Measurements from ENCODE around the gene RALY.

RALY gene

DNA sequence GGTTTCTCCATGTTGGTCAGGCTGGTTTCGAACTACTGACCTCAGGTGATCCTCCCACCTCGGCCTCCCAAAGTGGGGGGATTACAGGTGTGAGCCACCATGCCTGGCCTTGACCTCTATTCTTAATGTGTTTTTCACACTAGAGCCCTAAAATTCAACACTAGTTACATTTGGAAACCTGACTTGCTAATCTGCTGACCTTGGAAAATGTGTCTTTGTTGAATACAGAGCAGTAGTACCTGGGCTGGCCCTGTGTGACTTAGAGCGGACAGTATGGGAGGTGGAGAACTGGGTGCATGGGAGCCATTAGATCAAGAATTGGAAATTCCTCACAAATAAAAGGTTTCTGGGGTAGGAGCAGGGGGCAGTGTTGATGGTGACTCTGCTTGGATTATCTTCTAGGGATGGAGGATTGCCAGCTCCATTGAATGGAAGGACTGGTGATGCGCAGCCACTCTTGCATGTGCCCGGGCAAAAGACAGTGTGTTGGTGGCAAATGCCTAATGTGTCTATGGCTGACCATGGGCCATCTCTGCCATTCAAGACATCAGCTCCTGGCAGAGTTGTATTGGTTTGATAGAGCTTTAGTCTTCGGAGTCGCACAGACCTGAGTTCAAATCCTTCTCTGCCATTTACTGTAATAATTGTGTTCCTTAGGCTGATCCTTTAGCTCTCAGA is 53.4 kb downstream of the RALY start:
- Mint-ChIP-seq H3K4me1 (peaks cover 79% of the 10 kb centered on the region), H3K4me3 (no peak overlapping the region), H3K9me3 (no peaks in the 10 kb centered on the region), H3K36me3 (ENCODE audit: insufficient read depth) (peaks cover 8% of the 10 kb centered on the region), H3K27me3 (no peaks in the 10 kb centered on the region), H3K27ac (ENCODE audit: low read depth) (peak overlapping the region; percentile 10)
- ATAC-seq (replicated peaks; ENCODE audit: extremely low read depth, poor library complexity, severe bottlenecking) (no peak), DNase-seq (ENCODE audit: low spot score in 2 of 2) (no peak)

DNA sequence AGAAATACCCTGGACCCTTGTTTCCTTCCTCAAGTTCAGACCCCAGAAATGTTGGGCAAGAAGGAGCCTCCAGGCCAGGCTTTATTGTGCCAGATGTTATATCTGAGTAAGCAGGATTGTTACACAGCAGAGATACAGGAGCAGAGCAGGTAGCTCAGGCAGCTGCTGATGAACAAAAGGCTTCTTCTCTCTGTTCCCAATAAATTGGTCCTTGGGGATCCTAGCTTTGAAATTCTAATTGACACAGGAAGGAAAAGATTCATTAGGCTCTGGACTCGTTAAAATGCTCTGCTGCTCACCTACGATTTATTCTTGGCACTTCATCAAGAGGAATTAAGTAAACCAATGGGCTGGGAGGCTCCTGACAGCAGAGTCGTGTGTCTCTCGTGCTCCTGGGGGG is 54.2 kb downstream of the RALY start:
- Mint-ChIP-seq H3K4me3 (no peak overlapping the region), H3K27ac (ENCODE audit: low read depth) (no peak overlapping the region), H3K36me3 (ENCODE audit: insufficient read depth) (peaks cover 8% of the 10 kb centered on the region), H3K27me3 (no peaks in the 10 kb centered on the region), H3K4me1 (peaks cover 71% of the 10 kb centered on the region), H3K9me3 (no peaks in the 10 kb centered on the region)
- DNase-seq (ENCODE audit: low spot score in 2 of 2), result no peak
- no peak for ATAC-seq (replicated peaks; ENCODE audit: extremely low read depth, poor library complexity, severe bottlenecking)

DNA sequence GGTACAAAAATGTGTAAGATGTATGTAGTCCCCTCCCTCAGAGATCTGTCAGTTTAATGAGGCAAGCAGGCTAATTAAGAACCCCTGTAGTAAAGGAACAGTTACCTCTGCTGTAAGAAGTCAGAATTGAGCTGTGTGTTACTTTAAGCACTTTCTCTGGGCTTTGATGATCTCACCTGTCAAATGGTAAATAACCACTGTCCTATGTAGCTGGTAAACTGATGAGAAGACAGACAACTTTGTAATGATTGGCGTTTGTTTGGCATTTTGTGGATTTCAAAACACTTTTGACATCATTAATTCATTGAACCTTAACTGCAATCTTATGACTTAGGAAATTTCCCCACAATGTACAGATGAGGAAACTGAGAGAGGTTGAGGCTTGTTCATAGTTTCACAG is 55.7 kb downstream of the RALY start:
- Mint-ChIP-seq H3K27ac (ENCODE audit: low read depth) (no peak overlapping the region), H3K27me3 (no peaks in the 10 kb centered on the region), H3K9me3 (no peaks in the 10 kb centered on the region), H3K4me1 (peaks cover 69% of the 10 kb centered on the region), H3K4me3 (no peak overlapping the region), H3K36me3 (ENCODE audit: insufficient read depth) (peaks cover 8% of the 10 kb centered on the region)
- DNase-seq (ENCODE audit: low spot score in 2 of 2), result no peak
- ATAC-seq (replicated peaks; ENCODE audit: extremely low read depth, poor library complexity, severe bottlenecking), result no peak

DNA sequence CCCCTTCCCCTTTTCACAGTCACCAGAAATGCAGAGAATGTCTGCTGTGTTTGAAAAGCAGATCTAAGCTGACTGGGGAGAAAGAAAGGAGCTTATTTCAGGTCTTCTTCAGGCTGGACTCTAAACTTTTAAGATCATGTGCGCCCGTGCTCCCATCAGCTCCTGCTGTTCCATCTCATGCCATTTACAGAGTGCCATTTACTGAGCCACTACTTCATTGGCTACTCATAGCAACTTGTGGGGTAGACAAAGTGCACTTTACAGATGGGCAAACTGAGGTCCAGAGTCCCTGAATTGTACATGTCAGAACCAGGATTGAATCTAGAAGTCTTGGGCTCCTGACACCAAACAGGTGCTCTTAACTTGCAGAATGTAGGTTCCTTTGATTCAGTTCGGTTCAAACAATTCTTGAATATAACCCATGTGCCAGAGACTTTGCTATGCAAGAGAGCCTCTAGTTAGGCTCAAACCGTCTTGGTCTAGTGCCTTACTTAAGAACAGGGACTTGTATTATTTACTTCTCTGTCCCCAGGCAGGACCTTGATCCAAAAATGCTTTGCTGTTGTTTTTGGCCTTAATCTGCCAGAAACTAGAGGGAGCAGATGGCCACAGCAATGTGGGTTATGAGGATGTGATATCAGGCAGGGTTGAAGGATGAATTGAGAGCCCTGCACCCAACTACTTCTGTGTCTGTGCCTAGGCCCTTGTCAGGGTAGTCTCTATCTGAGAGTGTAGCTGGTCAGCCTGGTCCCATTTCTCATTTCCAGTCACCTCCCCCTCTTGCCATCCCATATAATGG is 56.4 kb downstream of the RALY start:
- ATAC-seq (replicated peaks; ENCODE audit: extremely low read depth, poor library complexity, severe bottlenecking) (no peak), DNase-seq (ENCODE audit: low spot score in 2 of 2) (no peak)
- H3K9me3 Mint-ChIP-seq, result no peaks in the 10 kb centered on the region
- H3K27me3 Mint-ChIP-seq, result no peaks in the 10 kb centered on the region
- peaks cover 8% of the 10 kb centered on the region for H3K36me3 Mint-ChIP-seq (ENCODE audit: insufficient read depth)
- H3K4me3 Mint-ChIP-seq, result no peak overlapping the region
- H3K27ac Mint-ChIP-seq (ENCODE audit: low read depth), result peak overlapping the region; percentile 41
- peaks cover 74% of the 10 kb centered on the region for H3K4me1 Mint-ChIP-seq

- no peak for ATAC-seq (replicated peaks; ENCODE audit: extremely low read depth, poor library complexity, severe bottlenecking)
- Mint-ChIP-seq H3K27me3 (no peaks in the 10 kb centered on the region), H3K4me3 (no peak overlapping the region), H3K4me1 (peaks cover 71% of the 10 kb centered on the region), H3K27ac (ENCODE audit: low read depth) (no peak overlapping the region), H3K9me3 (no peaks in the 10 kb centered on the region), H3K36me3 (ENCODE audit: insufficient read depth) (peaks cover 3% of the 10 kb centered on the region)
- DNase-seq (ENCODE audit: low spot score in 2 of 2), result no peak
These were observed 58.7 kb downstream of the RALY start for GRCh38 chr20:34052414-34052813.

DNA sequence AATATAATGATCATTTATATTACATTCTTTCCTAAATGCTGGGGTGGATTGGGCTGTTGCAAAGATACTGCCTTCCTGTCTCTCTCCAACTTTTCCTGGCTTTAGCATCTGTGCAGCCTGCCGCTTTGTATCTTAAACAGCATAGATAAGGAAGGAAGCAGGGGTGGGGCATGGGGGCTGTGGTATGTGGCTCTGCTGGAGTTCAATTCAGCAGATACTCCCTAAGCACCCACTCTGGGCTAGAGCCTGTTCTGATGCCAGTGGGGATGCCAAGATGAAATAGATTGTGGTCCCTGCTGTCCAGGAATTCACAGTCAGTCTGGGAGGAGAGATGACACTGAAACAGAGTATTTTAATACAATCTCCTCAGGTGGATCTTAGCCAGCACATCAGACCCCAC is 61.6 kb downstream of the RALY start:
- peaks cover 5% of the 10 kb centered on the region for H3K36me3 Mint-ChIP-seq (ENCODE audit: insufficient read depth)
- H3K9me3 Mint-ChIP-seq, result no peaks in the 10 kb centered on the region
- no peak for DNase-seq (ENCODE audit: low spot score in 2 of 2)
- no peaks in the 10 kb centered on the region for H3K27me3 Mint-ChIP-seq
- no peak for ATAC-seq (replicated peaks; ENCODE audit: extremely low read depth, poor library complexity, severe bottlenecking)
- peak overlapping the region; percentile 1 for H3K4me3 Mint-ChIP-seq
- H3K27ac Mint-ChIP-seq (ENCODE audit: low read depth), result no peak overlapping the region
- peaks cover 72% of the 10 kb centered on the region for H3K4me1 Mint-ChIP-seq

DNA sequence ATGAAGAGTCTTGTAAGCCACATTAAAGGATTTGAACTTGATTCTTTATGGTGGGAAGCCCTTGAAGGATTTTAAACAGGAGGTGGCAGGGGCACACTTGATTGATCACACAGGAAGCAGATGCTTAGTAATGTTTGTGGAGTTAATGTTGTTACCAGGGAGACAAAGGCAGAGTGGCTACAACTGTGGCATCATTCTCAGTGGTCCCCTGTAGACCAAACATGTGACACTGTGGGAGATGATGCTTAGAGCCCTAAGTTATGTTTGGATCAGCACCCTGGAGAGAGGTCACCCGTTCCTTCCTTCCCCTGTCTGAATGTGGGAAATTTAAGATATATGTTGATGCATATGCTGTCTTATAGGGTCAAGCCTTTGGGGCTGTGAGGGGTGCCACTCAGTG is 65.1 kb downstream of the RALY start:
- Mint-ChIP-seq H3K27ac (ENCODE audit: low read depth) (peak overlapping the region; percentile 87), H3K9me3 (no peaks in the 10 kb centered on the region), H3K4me1 (peaks cover 83% of the 10 kb centered on the region), H3K36me3 (ENCODE audit: insufficient read depth) (peaks cover 9% of the 10 kb centered on the region), H3K27me3 (no peaks in the 10 kb centered on the region), H3K4me3 (no peak overlapping the region)
- ATAC-seq (replicated peaks; ENCODE audit: extremely low read depth, poor library complexity, severe bottlenecking), result peak; percentile 91
- DNase-seq (ENCODE audit: low spot score in 2 of 2), result peak in 1 of 2 donors; percentile 14

GRCh38 chr20:34060970-34061369 is 67.3 kb downstream of the RALY start:
- Mint-ChIP-seq H3K4me3 (no peak overlapping the region), H3K4me1 (peaks cover 81% of the 10 kb centered on the region), H3K9me3 (no peaks in the 10 kb centered on the region), H3K27ac (ENCODE audit: low read depth) (no peak overlapping the region), H3K36me3 (ENCODE audit: insufficient read depth) (peaks cover 20% of the 10 kb centered on the region), H3K27me3 (no peaks in the 10 kb centered on the region)
- ATAC-seq (replicated peaks; ENCODE audit: extremely low read depth, poor library complexity, severe bottlenecking) (no peak), DNase-seq (ENCODE audit: low spot score in 2 of 2) (no peak)

GRCh38 chr20:34061695-34062094 is 68.0 kb downstream of the RALY start:
- peaks cover 74% of the 10 kb centered on the region for H3K4me1 Mint-ChIP-seq
- ATAC-seq (replicated peaks; ENCODE audit: extremely low read depth, poor library complexity, severe bottlenecking) (no peak), DNase-seq (ENCODE audit: low spot score in 2 of 2) (no peak)
- H3K9me3 Mint-ChIP-seq, result no peaks in the 10 kb centered on the region
- peaks cover 20% of the 10 kb centered on the region for H3K36me3 Mint-ChIP-seq (ENCODE audit: insufficient read depth)
- peak overlapping the region; percentile 2 for H3K27ac Mint-ChIP-seq (ENCODE audit: low read depth)
- no peak overlapping the region for H3K4me3 Mint-ChIP-seq
- H3K27me3 Mint-ChIP-seq, result no peaks in the 10 kb centered on the region

GRCh38 chr20:34062570-34063482 is 69.1 kb downstream of the RALY start:
- no peak overlapping the region for H3K4me3 Mint-ChIP-seq
- DNase-seq (ENCODE audit: low spot score in 2 of 2) (no peak), ATAC-seq (replicated peaks; ENCODE audit: extremely low read depth, poor library complexity, severe bottlenecking) (no peak)
- H3K27me3 Mint-ChIP-seq, result no peaks in the 10 kb centered on the region
- peaks cover 72% of the 10 kb centered on the region for H3K4me1 Mint-ChIP-seq
- H3K9me3 Mint-ChIP-seq, result no peaks in the 10 kb centered on the region
- peak overlapping the region; percentile 23 for H3K27ac Mint-ChIP-seq (ENCODE audit: low read depth)
- peaks cover 25% of the 10 kb centered on the region for H3K36me3 Mint-ChIP-seq (ENCODE audit: insufficient read depth)

- peaks cover 27% of the 10 kb centered on the region for H3K36me3 Mint-ChIP-seq (ENCODE audit: insufficient read depth)
- H3K27me3 Mint-ChIP-seq, result no peaks in the 10 kb centered on the region
- H3K4me1 Mint-ChIP-seq, result peaks cover 72% of the 10 kb centered on the region
- no peak overlapping the region for H3K27ac Mint-ChIP-seq (ENCODE audit: low read depth)
- DNase-seq (ENCODE audit: low spot score in 2 of 2) (no peak), ATAC-seq (replicated peaks; ENCODE audit: extremely low read depth, poor library complexity, severe bottlenecking) (no peak)
- no peak overlapping the region for H3K4me3 Mint-ChIP-seq
- no peaks in the 10 kb centered on the region for H3K9me3 Mint-ChIP-seq
These were observed 70.6 kb downstream of the RALY start for GRCh38 chr20:34064286-34064685.

DNA sequence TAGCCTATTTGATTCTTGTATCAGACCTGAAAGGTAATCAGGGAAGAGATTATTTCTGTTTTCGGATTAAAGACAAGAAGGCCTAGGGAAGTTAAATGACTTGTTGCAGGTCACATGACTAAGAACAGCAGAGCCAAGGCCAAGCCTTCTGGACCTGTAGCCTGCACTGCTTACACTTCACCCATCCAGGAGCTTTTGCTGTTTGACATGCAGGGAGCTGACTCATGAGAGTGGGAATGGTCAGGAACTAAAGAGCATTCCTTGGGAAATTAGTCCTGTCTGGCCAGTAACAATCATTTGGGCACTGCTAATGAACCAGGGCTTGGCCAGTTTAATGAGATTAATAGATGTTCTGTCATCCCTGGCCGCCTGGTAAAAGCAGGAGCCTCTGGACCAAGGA is 71.5 kb downstream of the RALY start:
- no peak overlapping the region for H3K4me3 Mint-ChIP-seq
- peak overlapping the region; percentile 70 for H3K27ac Mint-ChIP-seq (ENCODE audit: low read depth)
- peaks cover 70% of the 10 kb centered on the region for H3K4me1 Mint-ChIP-seq

More for the DNA sequence above, 71.5 kb downstream of the RALY start:
- DNase-seq (ENCODE audit: low spot score in 2 of 2), result no peak
- no peaks in the 10 kb centered on the region for H3K27me3 Mint-ChIP-seq
- H3K36me3 Mint-ChIP-seq (ENCODE audit: insufficient read depth), result peaks cover 27% of the 10 kb centered on the region
- no peaks in the 10 kb centered on the region for H3K9me3 Mint-ChIP-seq
- ATAC-seq (replicated peaks; ENCODE audit: extremely low read depth, poor library complexity, severe bottlenecking), result no peak
